Lung (tissue), 12 donors: ENCODE data around the gene STAC3. TPM values are rescaled to one million over a fixed set of nuclear protein-coding genes. Genes with fewer than 3 reads are reported as not detected.

Experiments
- ATAC-seq: fragments of 200-7000 bp; cut with Tn5 transposase; one replicate; pipeline ENCODE4 v1.9.1; 2020; ENCODE audit warnings: moderate number of reproducible peaks; ENCODE audit not compliant: insufficient read depth, low FRiP score
- DNase-seq, 3 donors: peaks; one replicate each; pipeline ENCODE4 v3.0.0-alpha.2; 2013 to 2017
- H3K27ac ChIP-seq, 2 donors: one replicate each; pipeline ENCODE4 v1.5.1; 2013; ENCODE audit warnings: mild to moderate bottlenecking in 2 of 2, moderate library complexity in 2 of 2, control low read depth in 1 of 2, inconsistent platforms in 1 of 2, low read depth in 1 of 2, low read length in 1 of 2
- H3K27me3 ChIP-seq, 3 donors: one replicate each; pipeline ENCODE4 v1.5.1; 2013; ENCODE audit warnings: low read length in 2 of 3; ENCODE audit not compliant: control insufficient read depth in 3 of 3, insufficient read depth in 3 of 3
- H3K36me3 ChIP-seq, 4 donors: one replicate each; pipeline ENCODE4 v1.5.1; 2013; ENCODE audit warnings: low read length in 4 of 4, mild to moderate bottlenecking in 1 of 4, moderate library complexity in 1 of 4; ENCODE audit not compliant: control insufficient read depth in 4 of 4, insufficient read depth in 4 of 4
- H3K4me1 ChIP-seq, 5 donors: one replicate each; pipeline ENCODE4 v1.5.1; 2013; ENCODE audit warnings: low read length in 5 of 5, mild to moderate bottlenecking in 2 of 5, moderate library complexity in 1 of 5; ENCODE audit not compliant: control insufficient read depth in 5 of 5, insufficient read depth in 5 of 5
- H3K4me3 ChIP-seq: one replicate; pipeline ENCODE4 v1.5.1; 2013; ENCODE audit warnings: mild to moderate bottlenecking, control low read depth, moderate library complexity
- H3K9ac ChIP-seq, 2 donors: one replicate each; pipeline ENCODE4 v1.5.1; 2013; ENCODE audit warnings: low read length in 2 of 2, control low read depth in 1 of 2; ENCODE audit not compliant: insufficient read depth in 1 of 2
- H3K9me3 ChIP-seq, 4 donors: one replicate each; pipeline ENCODE4 v1.5.1; 2013; ENCODE audit warnings: low read length in 3 of 4, mild to moderate bottlenecking in 1 of 4, moderate library complexity in 1 of 4; ENCODE audit not compliant: control insufficient read depth in 4 of 4, insufficient read depth in 3 of 4
- CTCF ChIP-seq: IDR thresholded peaks from 2 replicates; pipeline ENCODE4 v1.5.1; 2012; ENCODE audit warnings: mild to moderate bottlenecking; ENCODE audit errors: control extremely low read depth, extremely low read depth
- WGBS, 2 donors: extraction: QIAGEN DNeasy Blood & Tissue Kit; methylation state at CpG; one replicate each; pipeline ENCODE4 v1.1.7; 2013; 5-methylcytosine and 5-hydroxymethylcytosine counted together
- polyA plus RNA-seq, 2 donors: library from polyadenylated mRNA; stranded (reverse); fragments of 200-250 nt; gene quantifications; one replicate each; pipeline ENCODE4 v1.2.1, GENCODE V29; 2013
- total RNA-seq, 2 donors: library from RNA; depleted of rRNA in 1 of 2; stranded (reverse); fragments of >200 nt in 1 of 2; gene quantifications; one replicate each; pipeline ENCODE4 v1.2.1, GENCODE V29; 2014 to 2021
- donor health status: control.
- donor health status: control.
- donor health status: Bipolar disorder and iron deficiency.
- donor health status: healthy.
- donor health status: DM: yes; HTN: yes; CAD: no.

Gene STAC3
- total and polyA plus RNA-seq, 4 donors, result 1.7 to 7.4 (median 6.4) TPM

GRCh38 chr12:57240066-57240921, 10.7 kb downstream of the STAC3 start:
- peaks cover 4 to 72% (median 11%) of the 10 kb centered on the region in 5 donors for H3K4me1 ChIP-seq
- ATAC-seq, result no peak
- DNase-seq, result peak; percentile 69 to 82 (median 75)
- no peak overlapping the region for H3K9ac ChIP-seq
- no peaks in the 10 kb centered on the region for H3K36me3 ChIP-seq
- no peak overlapping the region for H3K27ac ChIP-seq
- no peaks in the 10 kb centered on the region for H3K9me3 ChIP-seq
- WGBS, 2 donors, result 0 to 1% methylated on average over 65 to 72 of the region's 72 CpGs
- H3K4me3 ChIP-seq, result peak overlapping the region; percentile 2
- H3K27me3 ChIP-seq, result peaks cover 4 to 86% (median 53%) of the 10 kb centered on the region in 3 donors
- no peak for TF ChIP-seq CTCF

- peaks cover 0 to 5% (median 0%) of the 10 kb centered on the region in 4 donors for H3K36me3 ChIP-seq
- no peak for TF ChIP-seq CTCF
- 3 to 4% methylated on average over 14 of the region's 14 CpGs for WGBS, 2 donors
- no peaks in the 10 kb centered on the region for H3K9me3 ChIP-seq
- ATAC-seq (no peak), DNase-seq (no peak)
- peaks cover 4 to 85% (median 52%) of the 10 kb centered on the region in 3 donors for H3K27me3 ChIP-seq
- no peak overlapping the region for H3K4me3 ChIP-seq
- peaks cover 4 to 78% (median 11%) of the 10 kb centered on the region in 5 donors for H3K4me1 ChIP-seq
- no peak overlapping the region for H3K9ac ChIP-seq
- no peak overlapping the region for H3K27ac ChIP-seq
Observed at GRCh38 chr12:57239587-57240065, 11.4 kb downstream of the STAC3 start.

- ATAC-seq (peak; percentile 86), DNase-seq (peak; percentile 88 to 91 (median 89))
- no peaks in the 10 kb centered on the region for H3K9me3 ChIP-seq
- peak; percentile 100 for TF ChIP-seq CTCF
- peaks cover 4 to 79% (median 48%) of the 10 kb centered on the region in 3 donors for H3K27me3 ChIP-seq
- no peak overlapping the region for H3K27ac ChIP-seq
- H3K4me3 ChIP-seq, result no peak overlapping the region
- peak overlapping the region in 1 of 2 donors; percentile 23 for H3K9ac ChIP-seq
- H3K4me1 ChIP-seq, result peaks cover 4 to 79% (median 11%) of the 10 kb centered on the region in 5 donors
- 1 to 2% methylated on average over 46 to 47 of the region's 47 CpGs for WGBS, 2 donors
- H3K36me3 ChIP-seq, result peaks cover 0 to 10% (median 4%) of the 10 kb centered on the region in 4 donors
Observed at GRCh38 chr12:57238854-57239554, 12.0 kb downstream of the STAC3 start.
